Measurements from ENCODE around the gene MAP3K20.
"Not testable (repeated sequence)": the region's sequence is repeated elsewhere in the genome, so short reads cannot be mapped to it uniquely, and the experiment has no call there.

The MAP3K20 gene

DNA sequence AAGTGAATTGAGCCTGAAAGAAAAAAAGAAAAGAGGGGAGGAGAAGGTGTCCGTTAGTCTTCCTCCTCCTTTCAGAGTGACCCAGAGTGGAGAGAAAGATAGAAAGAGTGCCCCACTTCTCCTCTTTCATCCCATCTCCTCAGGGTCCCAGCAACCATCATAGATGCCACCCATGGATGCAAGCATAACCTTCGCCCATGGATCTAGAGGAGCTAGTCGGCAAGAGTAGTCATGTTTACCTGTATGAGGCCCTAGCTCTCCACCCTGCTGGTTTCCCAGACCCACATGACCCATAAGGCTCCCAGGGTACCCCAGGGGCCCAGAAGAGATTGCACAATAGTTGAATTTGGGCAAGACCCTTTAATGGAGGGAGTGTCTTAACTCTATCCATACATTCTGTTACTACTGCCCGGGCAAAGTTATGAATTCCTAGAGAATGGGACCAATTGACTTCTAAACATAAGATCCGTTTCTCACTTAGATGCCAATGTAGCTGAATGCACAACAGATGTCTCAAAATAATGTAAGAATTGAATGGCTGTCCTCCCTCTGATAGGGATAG, 223.0 kb downstream of the MAP3K20 start:
- TF ChIP-seq ZNF274 (IDR thresholded peaks at IDR 0.05; ENCODE audit: low read depth, low read length), result no peak
- H3K4me3 ChIP-seq (ENCODE audit: low read length), result no peak overlapping the region

DNA sequence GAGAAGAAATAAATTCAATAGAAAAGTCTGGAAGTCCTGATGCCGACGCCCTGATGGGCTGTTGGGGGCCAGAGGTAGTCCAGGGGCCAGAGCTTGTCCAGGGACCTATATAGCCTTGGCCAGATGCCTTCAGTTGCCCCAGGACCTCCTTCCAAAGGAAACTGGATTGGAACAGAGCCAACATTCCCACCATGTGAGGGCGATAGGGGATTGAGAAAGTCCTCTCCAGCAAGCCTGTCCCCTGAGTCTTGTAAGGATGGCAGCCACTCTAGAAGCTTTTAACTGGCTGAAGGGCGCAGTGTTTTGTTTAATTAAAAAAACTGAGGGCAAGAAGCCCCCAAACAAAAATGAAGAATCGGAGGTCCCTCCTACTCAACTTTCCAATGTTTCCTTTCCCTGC, 224.1 kb downstream of the MAP3K20 start:
- TF ChIP-seq ZNF274 (IDR thresholded peaks at IDR 0.05; ENCODE audit: low read depth, low read length), result no peak
- no peak overlapping the region for H3K4me3 ChIP-seq (ENCODE audit: low read length)

DNA sequence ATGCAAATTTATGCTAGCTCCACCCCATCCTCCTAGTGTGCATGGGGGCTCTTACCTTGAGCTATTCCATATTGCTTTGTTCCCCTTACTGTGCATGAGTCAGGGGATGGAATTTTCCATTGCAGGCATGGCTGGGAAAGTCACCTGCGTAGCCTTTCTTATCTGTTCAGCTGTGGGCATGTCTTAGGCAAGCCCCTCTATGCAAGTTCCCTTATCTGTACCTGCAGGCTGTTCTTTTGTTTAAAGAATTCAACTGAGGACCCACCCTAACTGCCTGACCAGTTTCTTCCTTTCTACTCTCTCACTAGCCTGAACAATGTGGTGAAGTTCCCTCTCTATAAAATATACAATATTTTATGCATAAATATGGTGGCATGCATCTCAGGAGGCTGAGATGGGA, 224.8 kb downstream of the MAP3K20 start:
- TF ChIP-seq ZNF274 (IDR thresholded peaks at IDR 0.05; ENCODE audit: low read depth, low read length), result no peak
- H3K4me3 ChIP-seq (ENCODE audit: low read length), result no peak overlapping the region

DNA sequence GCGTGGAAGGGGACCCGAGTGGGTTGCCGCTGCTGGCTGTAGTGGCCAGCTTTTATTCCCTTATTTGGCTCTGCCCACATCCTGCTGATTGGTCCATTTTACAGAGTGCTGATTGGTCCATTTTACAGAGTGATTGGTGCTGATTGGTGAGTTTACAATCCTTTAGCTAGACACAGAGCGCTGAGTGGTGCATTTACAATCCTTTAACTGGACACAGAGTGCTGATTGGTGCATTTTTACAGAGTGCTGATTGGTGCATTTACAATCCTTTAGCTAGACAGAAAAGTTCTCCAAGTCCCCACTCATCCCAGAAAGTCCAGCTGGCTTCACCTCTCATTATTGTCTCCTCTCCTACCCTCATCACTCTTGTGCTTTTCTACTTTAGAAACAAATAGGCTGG, 225.9 kb downstream of the MAP3K20 start:
- not testable (repeated sequence) for H3K4me3 ChIP-seq (ENCODE audit: low read length)

DNA sequence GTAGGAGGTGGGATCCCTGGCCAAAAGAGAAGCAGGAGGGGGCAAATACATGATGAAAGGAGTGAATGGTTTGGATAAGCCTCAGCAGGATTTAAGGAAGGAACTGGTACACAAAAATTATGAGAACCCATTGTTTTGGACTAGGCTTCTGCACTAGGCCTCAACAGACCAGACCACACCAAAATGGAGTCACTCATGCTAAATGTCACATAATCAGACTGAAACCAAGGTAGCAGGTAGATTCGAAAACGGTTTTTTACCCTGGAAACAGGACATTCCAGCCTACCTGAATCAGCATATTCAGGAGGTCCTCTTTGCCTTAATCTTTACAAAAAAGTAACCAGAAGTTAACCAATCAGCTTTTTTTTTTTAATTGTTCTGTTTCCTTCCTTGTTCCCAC, 229.7 kb downstream of the MAP3K20 start:
- no peak overlapping the region for H3K4me3 ChIP-seq (ENCODE audit: low read length)
- no peak for TF ChIP-seq ZNF274 (IDR thresholded peaks at IDR 0.05; ENCODE audit: low read depth, low read length)

DNA sequence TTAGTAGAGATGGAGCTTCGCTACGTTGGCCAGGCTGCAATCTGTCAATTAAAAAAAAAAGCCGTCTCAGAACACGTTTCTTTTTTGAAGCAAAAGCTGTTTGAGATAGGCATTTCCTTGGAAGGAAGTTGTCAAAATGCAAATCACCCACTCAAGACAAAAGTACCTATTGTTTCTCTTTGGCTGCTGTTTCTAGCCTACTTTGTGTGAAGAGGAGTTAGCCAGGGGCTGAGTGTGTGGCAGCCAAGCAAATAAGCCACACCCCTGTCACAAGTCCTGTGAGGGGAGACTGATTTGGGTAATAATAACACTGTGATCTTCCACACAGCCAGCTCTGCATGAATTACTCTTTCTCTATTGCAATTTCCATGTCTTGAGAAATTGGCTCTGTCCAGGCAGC, 231.6 kb downstream of the MAP3K20 start:
- no peak overlapping the region for H3K4me3 ChIP-seq (ENCODE audit: low read length)

DNA sequence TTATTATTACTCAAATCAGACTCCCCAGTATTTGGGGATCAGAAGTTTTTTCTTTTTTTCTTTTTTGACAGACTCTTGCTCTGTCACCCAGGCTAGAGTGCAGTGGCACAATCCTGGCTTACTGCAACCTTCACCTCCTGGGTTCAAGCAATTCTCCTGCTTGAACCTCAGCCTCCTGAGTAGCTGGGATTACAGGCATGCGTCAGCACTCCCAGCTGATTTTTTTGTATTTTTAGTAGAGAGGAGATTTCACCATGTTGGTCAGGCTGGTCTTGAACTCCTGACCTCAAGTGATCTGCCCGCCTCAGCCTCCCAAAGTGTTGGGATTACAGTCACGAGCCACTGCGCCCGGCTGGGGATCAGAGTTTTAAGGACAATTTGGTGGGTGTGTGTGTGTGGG, 233.7 kb downstream of the MAP3K20 start:
- not testable (repeated sequence) for H3K4me3 ChIP-seq (ENCODE audit: low read length)

More for the DNA sequence above, 231.6 kb downstream of the MAP3K20 start:
- no peak for TF ChIP-seq ZNF274 (IDR thresholded peaks at IDR 0.05; ENCODE audit: low read depth, low read length)

DNA sequence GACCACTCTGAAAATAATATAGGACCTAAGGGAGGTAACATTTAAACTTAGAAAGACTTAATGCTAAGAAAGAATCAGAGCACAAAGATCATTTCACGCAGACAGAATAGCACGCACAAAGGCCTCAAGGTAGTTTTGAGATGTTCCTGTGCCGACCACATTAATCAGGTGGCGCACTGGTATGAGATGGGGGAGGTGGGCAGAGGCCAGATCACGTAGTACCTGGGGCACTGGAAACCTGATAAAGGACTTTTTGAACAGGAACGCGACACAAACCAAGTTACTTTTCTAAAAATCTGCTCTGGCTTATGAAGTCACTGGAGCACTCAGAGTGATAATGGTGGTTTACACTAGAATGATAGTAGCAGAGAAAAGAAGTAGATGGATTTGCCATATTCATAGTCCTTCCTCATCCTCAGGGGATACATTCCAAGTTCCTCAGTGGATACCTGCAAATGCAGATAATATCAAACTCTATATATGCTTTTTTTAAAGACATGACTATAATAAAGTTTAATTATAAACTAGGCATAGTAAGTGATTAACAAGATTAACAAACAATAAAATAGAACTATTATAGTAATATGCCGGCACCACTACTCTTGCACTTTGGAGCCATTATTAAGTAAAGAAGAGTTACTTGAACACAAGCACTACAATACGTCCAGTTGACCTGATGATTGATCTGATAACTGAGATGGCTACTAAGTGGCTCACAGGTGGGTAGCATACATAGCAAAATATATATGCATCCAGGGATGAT, 236.4 kb downstream of the MAP3K20 start:
- no peak overlapping the region for H3K4me3 ChIP-seq (ENCODE audit: low read length)
- TF ChIP-seq ZNF274 (IDR thresholded peaks at IDR 0.05; ENCODE audit: low read depth, low read length), result no peak
